GM21528 (cell line): ENCODE measurements around the gene RGMB.

Experiments used
- ATAC-seq: cut with Tn5 transposase; IDR thresholded peaks from one replicate; pipeline ENCODE4 v1.9.1; 2021; ENCODE audit warnings: mild to moderate bottlenecking, moderate library complexity; ENCODE audit not compliant: unreplicated experiment, low FRiP score

Gene RGMB

DNA sequence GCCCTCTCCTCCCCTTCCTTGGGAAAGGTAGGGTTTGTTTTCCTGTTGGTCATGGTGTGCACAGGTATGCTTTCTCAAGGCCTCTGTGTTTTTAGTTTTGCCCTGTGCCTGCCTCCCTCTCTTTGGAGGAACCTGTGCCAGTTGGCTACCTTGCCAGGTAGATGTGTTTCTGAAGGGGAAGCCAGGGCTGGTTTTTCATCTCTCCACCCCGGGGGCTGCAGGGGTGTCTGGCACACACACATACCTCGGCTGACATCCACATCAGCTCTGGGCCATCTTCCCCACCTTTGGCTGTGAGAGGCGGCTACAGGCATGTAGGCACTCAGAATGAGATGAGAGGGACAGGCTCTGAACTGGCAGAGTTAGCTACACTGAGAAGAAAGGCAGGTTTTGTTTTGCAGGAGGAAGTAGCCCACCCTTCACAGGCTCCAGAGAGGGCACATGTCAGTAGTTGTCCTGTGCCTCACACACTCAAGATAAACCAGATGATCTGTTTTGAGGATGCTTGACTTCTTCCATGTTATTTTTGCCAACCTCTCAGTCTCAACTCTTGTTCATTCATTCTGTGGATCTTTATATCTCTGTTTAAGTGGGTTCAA is 9.7 kb downstream of the RGMB start:
- ATAC-seq = no peak

DNA sequence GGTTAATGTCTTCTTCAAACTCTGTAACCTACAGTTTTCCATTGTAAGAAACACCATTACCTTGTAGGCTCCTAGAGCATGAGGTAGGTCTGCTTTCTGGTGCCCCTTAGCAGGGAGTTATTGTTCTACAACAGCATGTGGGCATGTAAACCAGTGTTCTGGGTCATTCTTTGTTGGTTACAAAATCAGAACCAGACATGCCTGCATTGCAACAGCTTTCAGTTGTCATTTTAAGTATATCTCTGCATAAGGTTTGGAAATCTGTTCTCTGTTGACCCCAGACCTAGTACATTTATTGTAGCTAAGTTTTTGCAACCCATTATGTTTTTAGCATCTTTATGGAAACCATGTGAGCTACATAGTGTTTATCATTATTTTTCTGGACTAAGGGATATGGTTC is 10.9 kb downstream of the RGMB start:
- ATAC-seq = no peak

DNA sequence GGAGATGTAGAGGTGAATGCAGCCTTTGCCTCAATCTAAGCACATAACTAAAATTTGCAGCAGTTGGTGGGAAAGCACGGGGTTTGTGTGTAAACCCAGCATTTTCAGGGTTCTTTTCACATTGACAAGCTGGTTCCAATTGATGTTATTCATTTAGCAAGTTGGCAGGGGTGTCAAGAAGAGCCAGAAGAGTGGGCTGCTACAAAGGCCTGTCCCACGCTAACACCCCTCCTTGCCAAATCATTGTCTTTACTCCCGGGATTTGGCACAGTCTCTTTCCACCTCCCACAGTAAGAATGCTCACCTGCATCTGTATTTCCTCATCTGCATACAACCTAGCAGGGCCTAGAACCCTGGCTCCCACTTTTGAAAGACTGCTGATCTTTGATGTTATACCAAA is 11.8 kb downstream of the RGMB start:
- no peak for ATAC-seq

DNA sequence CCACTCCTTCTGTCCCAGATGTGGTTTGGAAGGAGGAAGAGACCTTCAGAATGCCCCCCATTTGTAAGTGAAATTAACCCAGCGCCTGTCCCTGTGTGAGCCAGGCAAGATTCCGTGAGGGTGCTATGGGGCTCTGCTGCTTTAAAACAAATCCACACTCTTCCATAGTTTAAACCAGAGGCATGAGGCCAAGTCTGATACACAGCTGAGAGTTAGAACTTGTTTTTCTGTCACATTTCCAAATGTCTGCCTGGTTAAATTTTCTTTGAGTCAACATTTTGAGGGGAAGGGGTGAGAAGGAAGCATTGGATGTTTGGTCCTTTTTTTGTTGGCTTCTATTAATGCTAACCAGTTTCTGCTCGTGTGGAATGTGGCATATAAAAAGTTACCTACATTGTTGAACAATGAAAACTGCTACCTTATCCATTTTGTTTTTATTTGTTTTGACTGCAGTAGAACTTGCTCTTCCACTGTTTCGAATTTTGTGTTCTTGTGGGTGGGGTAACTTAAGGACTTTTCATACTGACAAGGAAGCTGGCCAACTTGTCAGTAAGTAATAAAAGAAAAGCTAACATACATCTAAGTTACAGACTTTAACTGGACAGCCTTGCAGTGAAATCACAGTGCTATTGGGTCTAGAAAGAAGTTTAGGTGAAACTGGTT is 12.9 kb downstream of the RGMB start:
- no peak for ATAC-seq

DNA sequence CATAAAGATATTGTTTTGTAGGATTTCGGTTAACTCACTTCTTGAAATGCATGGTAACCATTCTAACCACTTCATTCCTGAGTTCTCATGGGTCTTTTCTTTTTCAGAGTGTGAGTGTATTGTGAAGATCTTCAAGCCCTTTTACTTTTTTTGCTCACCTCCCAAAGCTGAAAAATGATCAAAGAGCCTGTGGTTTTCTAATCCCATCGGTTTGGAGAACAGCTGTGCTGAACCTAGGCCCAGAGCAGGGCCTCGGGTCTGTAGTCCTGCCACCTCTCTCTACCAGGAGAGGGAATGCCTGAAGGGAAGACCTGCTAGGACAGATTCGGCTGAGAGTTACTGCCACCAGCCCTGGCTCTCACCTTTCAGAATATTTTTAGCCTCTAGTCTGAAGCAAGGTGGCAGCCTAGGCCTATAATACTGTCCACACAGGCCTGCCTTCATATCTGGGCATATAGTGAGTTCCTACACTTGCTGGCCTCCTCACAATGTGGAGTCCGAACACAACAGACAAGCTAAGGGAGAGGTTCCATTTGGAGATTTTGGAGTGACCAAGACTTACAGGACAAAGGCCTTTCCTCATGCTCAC is 13.8 kb downstream of the RGMB start:
- no peak for ATAC-seq

DNA sequence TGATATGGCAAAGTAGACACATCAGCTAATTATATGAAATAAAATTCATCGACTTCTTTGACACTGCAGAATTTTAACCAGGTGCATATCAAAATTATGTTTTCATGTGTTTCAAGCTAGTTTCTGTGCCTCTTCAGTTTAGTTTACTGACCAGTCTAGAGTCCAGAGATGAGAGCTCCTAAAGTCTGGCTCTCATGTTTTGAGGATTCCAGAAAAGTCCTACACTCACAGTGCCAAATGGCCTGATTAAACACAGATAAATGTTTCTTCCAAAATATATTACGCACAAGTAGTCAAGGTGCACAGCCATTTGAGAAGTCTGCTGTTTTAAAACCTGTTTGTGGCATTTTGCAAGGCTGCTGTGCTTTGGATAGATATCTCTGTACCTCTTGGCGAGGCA is 15.6 kb downstream of the RGMB start:
- ATAC-seq = no peak

DNA sequence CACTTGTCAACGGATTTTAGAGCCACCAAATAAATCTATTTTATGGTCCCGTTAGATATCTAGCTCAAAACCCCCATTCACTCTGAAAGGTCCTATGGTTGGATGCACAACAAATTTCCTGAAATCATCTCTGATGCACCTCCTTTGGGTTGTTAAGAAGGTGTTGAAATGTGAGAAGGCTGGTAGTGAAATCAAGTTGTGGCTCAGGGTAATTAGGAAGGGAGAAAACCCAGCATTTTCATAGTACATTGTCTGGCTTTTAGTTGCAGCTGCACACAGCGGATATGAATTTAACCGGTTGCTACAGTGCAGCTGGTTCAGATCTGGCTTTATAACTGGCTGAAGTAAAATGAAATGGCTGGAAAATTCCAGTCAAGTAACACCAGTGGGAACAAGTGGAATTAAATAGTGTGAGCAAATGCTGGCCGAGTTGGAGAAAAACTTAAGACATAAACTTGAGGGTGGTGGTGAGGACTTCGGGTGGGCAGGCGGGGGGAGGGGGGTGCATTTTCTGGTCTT is 17.6 kb downstream of the RGMB start:
- ATAC-seq = no peak

DNA sequence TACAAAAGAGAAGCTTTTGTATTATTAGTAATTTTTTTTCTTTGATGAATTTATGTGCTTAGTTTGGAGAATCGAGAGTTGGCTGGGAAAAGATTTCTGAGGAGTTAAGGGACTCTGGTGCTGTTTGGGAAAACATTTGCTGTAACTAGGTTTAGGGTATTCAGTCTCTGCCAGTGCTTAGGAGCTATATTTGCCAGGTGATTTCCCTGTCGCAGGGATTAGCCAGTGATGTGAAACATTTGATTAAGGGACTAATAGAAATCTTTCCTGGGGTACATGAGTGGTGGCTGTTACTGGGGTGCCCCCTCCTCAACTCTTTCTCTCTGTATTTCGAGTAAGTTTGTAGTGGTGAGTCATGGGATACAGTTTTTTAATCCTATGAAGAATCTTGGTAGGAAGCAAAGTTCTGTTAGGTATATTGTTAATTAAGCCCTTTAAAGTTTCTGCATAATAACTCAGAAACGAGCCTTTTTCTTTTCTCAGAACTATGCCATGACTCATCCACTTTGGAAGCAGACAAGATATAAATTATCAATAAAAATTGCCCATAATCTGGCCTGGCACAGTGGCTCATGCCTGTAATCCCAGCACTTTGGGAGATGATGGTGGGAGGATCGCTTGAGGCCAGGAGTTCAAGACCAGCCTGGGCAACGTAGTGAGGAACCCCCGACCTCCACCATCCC is 18.6 kb downstream of the RGMB start:
- no peak for ATAC-seq

DNA sequence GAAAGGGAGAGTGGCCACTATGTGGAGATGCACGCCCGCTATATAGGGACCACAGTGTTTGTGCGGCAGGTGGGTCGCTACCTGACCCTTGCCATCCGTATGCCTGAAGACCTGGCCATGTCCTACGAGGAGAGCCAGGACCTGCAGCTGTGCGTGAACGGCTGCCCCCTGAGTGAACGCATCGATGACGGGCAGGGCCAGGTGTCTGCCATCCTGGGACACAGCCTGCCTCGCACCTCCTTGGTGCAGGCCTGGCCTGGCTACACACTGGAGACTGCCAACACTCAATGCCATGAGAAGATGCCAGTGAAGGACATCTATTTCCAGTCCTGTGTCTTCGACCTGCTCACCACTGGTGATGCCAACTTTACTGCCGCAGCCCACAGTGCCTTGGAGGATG is 19.8 kb downstream of the RGMB start:
- ATAC-seq = no peak

DNA sequence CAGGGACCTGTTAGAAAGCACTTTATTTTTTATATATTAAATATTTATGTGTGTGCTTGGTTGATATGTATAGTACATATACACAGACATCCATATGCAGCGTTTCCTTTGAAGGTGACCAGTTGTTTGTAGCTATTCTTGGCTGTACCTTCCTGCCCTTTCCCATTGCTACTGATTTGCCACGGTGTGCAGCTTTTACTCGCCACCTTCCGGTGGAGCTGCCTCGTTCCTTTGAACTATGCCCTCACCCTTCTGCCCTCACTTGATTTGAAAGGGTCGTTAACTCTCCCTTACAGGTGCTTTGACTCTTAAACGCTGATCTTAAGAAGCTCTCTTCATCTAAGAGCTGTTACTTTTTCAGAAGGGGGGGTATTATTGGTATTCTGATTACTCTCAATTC is 20.5 kb downstream of the RGMB start:
- no peak for ATAC-seq

DNA sequence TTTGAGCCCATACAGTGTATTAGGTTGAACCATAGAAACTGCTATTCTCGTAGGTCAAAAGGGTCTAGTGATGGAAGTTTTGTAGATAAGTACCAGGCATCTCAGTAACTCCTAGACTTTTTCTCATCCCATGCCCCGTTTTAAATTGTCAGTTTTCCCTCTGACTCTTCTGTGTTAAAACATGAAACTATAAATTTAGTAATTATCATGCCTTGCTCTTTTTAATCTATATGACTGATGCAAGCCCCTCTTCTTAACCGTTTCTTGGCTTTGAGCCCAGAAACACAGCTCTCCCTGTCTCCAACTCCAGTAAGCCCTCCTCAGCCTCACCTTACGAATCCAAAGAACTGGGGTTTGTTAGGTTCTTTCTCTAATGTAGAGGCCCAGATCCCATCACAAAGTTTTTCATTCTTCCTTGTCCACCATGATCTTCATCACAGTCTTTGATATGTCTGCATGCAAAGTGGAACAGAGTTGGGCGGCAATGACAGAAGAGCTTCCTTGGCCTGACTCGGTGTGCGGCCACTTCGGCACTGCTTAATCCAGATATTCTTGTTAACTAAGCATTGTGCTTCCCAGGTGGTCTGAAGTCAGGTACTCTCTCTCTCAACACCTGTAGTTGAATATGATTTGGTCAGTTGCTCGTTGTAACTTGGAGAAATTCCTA is 21.1 kb downstream of the RGMB start:
- no peak for ATAC-seq

DNA sequence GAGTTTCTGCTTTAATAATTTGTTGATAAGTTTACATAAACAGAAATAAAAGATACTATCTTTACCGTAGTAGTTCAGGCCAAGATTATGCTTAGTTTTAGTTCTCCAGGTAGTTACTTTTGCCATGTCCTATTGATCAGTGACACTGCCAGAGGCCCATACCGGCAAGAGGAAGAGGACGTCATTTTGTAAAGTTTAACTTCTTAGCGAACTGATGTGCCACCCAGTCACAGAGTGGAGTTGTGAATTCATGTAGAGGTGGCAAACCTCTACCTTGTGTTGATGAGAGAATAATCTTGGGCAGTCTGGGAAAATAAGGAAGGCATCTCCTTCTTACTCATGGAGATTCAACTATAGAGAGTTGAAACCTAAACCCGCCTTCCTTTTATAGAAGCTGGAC is 21.8 kb downstream of the RGMB start:
- no peak for ATAC-seq

DNA sequence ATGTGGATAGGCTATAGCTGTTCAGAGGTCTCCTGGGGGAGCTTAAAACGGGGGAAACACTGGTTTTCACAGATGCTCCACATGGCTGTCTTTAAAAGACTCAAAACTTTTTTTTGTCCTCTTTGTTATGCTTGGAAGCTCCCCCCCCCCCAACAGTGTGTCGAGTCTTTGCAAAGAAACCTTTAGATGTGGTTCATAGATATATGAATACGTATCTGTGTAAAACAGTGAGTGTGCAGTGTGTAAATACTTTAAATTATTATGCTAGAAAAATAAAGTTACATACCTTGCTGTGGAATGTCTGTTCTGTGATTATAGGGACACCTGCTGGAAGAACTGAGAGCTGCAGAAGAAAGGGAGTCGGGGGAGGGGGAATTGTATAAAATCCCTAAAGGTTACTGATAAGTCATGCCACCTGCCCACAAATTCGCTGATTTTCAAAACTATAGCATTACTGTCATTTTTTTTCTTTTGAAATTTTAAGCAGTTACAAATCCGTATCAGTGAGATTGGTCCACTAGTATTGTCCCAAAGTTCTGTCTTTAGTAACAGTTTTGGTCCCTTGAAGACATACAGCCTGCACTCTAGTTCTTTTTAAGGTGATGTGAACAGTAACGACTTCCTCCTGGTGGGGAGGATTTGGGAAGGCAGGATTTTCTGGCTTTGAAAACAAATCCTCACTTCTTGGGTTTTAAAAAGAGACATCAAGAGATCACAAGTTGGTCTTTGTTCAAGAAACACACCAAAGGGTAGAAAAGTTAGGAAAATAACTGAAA is 22.9 kb downstream of the RGMB start:
- peak; percentile 79 for ATAC-seq

DNA sequence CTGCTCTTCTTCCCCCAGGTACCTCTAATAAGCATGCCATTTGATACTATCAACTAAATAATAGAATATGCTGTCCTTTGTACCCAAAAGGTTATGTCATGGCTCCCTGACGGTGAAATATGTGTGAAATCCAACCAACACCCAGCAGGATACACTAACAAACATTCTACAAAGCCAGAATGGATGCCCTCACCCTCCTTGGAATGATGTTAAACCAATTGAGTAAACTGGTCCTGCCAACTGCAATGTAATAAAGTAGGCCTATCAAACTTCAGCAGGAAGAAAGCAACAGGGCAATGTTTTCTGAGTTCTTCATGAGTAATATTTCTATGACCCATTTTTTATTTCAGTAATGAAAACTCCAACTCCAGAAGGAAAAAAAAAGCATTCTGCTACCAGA is 24.9 kb downstream of the RGMB start:
- no peak for ATAC-seq

DNA sequence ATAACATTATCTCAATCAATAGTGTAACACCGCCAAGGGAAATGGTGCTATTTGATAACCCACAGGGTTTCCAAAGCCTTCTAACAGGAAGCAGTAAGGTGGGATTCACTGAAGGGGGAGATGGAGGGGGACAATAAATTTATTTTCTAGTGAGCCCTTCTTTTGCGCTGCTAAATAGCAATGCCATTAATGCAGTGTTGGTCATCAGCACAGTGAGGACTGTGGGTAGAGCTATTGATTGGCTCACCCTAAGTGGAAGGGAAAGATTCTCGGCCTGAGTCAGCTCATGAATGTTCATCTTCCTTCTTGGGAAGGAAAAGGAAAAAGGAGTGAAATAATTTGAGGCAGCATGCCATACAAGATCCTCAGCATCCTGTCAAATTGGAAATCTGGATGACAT is 25.4 kb downstream of the RGMB start:
- ATAC-seq = no peak

DNA sequence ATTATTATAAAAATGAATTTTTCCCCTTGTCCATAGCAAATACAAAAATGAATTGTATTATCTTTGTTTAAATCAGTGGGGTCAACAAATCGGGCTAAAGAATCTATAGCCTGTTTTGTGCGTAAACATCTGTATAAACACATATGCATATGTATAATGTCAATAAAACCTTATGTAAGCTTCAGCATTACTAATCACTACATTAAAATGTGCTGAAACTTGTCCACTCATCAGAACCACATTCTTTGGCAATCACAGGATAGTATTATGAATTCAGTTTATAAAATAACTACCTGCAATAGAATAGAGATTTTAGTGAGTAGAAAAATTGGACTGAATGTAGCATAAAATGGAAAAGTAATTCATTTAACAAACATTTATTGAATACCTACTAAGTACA is 30.6 kb downstream of the RGMB start:
- ATAC-seq = no peak

DNA sequence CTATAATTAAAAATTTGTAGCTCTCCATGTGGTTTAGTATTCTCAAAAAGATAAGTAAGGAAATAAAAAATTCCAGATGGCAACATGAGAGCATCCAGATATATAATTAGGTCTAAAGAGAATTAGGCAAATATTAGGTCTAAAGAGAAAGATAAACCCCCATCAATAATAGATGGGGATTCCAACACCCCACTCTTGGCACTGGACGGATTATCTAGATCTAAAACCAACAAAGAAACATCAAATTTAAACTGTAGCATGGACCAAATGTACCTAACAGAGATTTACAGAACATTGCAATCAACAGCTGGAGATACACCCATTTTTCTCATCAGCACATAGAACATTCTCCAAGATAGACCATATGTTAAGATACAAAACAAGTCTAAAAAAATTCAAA is 31.6 kb downstream of the RGMB start:
- no peak for ATAC-seq

DNA sequence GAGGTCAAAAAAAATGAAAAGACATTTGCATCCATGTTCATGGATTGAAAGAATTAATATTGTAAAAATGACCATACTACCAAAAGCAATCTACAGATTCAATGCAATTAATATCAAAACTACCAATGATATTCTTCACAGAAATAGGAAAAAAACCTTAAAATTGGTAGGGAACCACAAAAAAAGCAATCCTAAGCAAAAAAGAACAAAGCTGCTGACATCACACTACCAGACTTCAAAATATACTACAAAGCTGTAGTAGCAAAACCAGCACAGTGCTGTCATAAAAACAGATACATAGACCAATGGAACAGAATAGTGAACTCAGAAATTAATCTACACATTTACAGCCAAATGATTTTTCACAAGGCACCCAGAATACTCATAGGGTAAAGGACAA is 34.3 kb downstream of the RGMB start:
- ATAC-seq = no peak

DNA sequence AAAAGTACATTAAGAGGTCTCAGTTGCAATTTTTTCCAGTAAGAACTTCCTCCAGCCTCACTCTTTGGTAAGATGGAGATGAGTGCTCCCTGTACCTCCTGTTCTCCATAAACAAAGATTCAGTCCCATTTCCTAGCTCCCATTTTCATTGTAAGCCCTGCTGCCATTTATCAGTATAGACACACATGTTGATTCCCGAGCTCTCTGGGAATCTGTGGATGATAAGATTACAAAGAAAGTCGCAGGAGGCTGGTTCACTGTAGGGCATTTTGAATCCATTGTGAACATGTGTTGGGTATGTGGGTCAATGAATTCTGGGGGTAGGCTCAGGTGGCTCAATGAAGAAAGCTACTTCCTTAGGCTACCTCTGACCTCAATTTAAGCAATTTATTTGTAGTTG is 36.7 kb downstream of the RGMB start:
- ATAC-seq = no peak

DNA sequence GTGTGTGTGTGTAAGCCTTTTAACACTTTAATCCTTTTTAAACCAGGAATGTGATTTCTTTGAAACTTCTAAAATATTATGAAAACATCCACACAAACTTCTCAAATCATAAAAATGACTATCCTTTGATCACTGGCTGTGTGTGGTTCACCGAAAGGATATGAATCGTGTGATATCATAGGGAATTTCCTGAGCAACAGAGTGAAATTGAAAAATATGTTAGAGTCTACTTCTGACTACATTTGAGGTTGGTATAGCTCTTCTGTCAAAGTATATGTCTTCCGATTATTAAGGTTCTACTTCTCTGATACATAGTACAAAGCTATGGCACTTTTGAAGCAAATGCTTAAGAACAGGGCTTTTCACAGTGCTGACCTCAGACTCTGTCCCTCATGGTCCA is 40.3 kb downstream of the RGMB start:
- no peak for ATAC-seq
